Measurements from ENCODE around the gene RNF220. TPM values are rescaled to one million over a fixed set of nuclear protein-coding genes. Genes with fewer than 3 reads are reported as not detected.

The RNF220 gene
- total RNA-seq, 1 experiment from 2014 or later, result 66.6 TPM

GRCh38 chr1:44361478-44361877 is 43.6 kb upstream of the RNF220 start:
- ATAC-seq (peak; percentile 72), DNase-seq (peak; percentile 45)
- TF ChIP-seq EZH2 (IDR thresholded peaks at IDR 0.05; ENCODE audit: low read length, unreplicated experiment), result no peak
- TF ChIP-seq EZH2phosphoT487 (IDR thresholded peaks at IDR 0.05; ENCODE audit: borderline replicate concordance, low read length), result no peak
- TF ChIP-seq CTCF (conservative IDR thresholded peaks at IDR 0.05; ENCODE audit: low read depth, low read length), result peak; percentile 36
- Histone ChIP-seq H3K4me3 (ENCODE audit: low read length) (no peak overlapping the region), H3K9ac (ENCODE audit: low read length) (no peak overlapping the region), H3K4me1 (ENCODE audit: insufficient read depth, low read length) (peaks cover 8% of the 10 kb centered on the region), H3K36me3 (ENCODE audit: low read depth, low read length) (no peaks in the 10 kb centered on the region), H3K27me3 (ENCODE audit: low read length) (no peaks in the 10 kb centered on the region), H3K79me2 (ENCODE audit: low read length) (no peaks in the 10 kb centered on the region), H2AFZ (ENCODE audit: low read length) (no peak overlapping the region), H4K20me1 (ENCODE audit: low read length) (no peaks in the 10 kb centered on the region), H3K4me2 (ENCODE audit: low read length) (no peak overlapping the region), H3K9me3 (ENCODE audit: low read length) (no peaks in the 10 kb centered on the region), H3K9me2 (replicated peaks; ENCODE audit: low read length) (no peaks in the 10 kb centered on the region), H3F3A (ENCODE audit: low read length, unreplicated experiment) (no peaks in the 10 kb centered on the region), H3K27ac (ENCODE audit: low read length) (no peak overlapping the region)
- POLR2A ChIA-PET (ENCODE audit: unreplicated experiment), result interaction anchor here (0.7 to 0.8 kb wide), 2 partner anchors 10 to 15 kb away, joined by 4 to 5 read pairs; no protein-coding TSS in a partner anchor
- BruUV-seq (replicated peaks), result no TSS peak
- intact Hi-C loops (cut with micrococcal nuclease), result no loop called here
- CTCF ChIA-PET, result no interaction called here

- H3F3A ChIP-seq (ENCODE audit: low read length, unreplicated experiment), result no peaks in the 10 kb centered on the region
- 0 out of 2 replicates have a peak, but pooled peaks cover 4% of the 10 kb centered on the region for H3K9me2 ChIP-seq (replicated peaks; ENCODE audit: low read length)
- H3K4me1 ChIP-seq (ENCODE audit: insufficient read depth, low read length), result no peaks in the 10 kb centered on the region
- no TSS peak for BruUV-seq (replicated peaks)
- H2AFZ ChIP-seq (ENCODE audit: low read length), result no peak overlapping the region
- no peak overlapping the region for H3K4me2 ChIP-seq (ENCODE audit: low read length)
- DNase-seq (no peak), ATAC-seq (no peak)
- H3K36me3 ChIP-seq (ENCODE audit: low read depth, low read length), result no peaks in the 10 kb centered on the region
- H3K4me3 ChIP-seq (ENCODE audit: low read length), result no peak overlapping the region
- H3K79me2 ChIP-seq (ENCODE audit: low read length), result no peaks in the 10 kb centered on the region
- ChIA-PET POLR2A (ENCODE audit: unreplicated experiment) (no interaction called here), CTCF (no interaction called here)
- H3K9me3 ChIP-seq (ENCODE audit: low read length), result no peaks in the 10 kb centered on the region
- H3K9ac ChIP-seq (ENCODE audit: low read length), result no peak overlapping the region
- no peak overlapping the region for H3K27ac ChIP-seq (ENCODE audit: low read length)
- no peak for TF ChIP-seq EZH2 (IDR thresholded peaks at IDR 0.05; ENCODE audit: low read length, unreplicated experiment)
- no peak for TF ChIP-seq CTCF (conservative IDR thresholded peaks at IDR 0.05; ENCODE audit: low read depth, low read length)
- no peak for TF ChIP-seq EZH2phosphoT487 (IDR thresholded peaks at IDR 0.05; ENCODE audit: borderline replicate concordance, low read length)
- intact Hi-C loops (cut with micrococcal nuclease), result no loop called here
- H3K27me3 ChIP-seq (ENCODE audit: low read length), result no peaks in the 10 kb centered on the region
- H4K20me1 ChIP-seq (ENCODE audit: low read length), result no peaks in the 10 kb centered on the region
Measured at GRCh38 chr1:44366371-44366975, 38.6 kb upstream of the RNF220 start.

- Histone ChIP-seq H3K36me3 (ENCODE audit: low read depth, low read length) (no peaks in the 10 kb centered on the region), H3F3A (ENCODE audit: low read length, unreplicated experiment) (no peaks in the 10 kb centered on the region), H3K9ac (ENCODE audit: low read length) (no peak overlapping the region), H2AFZ (ENCODE audit: low read length) (no peak overlapping the region), H3K4me1 (ENCODE audit: insufficient read depth, low read length) (no peaks in the 10 kb centered on the region), H3K79me2 (ENCODE audit: low read length) (no peaks in the 10 kb centered on the region), H4K20me1 (ENCODE audit: low read length) (no peaks in the 10 kb centered on the region), H3K9me2 (replicated peaks; ENCODE audit: low read length) (0 out of 2 replicates have a peak, but pooled peaks cover 6% of the 10 kb centered on the region), H3K4me2 (ENCODE audit: low read length) (no peak overlapping the region), H3K4me3 (ENCODE audit: low read length) (no peak overlapping the region), H3K27me3 (ENCODE audit: low read length) (no peaks in the 10 kb centered on the region), H3K27ac (ENCODE audit: low read length) (no peak overlapping the region), H3K9me3 (ENCODE audit: low read length) (no peaks in the 10 kb centered on the region)
- intact Hi-C loops (cut with micrococcal nuclease), result no loop called here
- BruUV-seq (replicated peaks), result no TSS peak
- ATAC-seq (no peak), DNase-seq (no peak)
- CTCF ChIA-PET, result interaction anchor here (0.7 kb wide), 1 partner anchor 149 kb away, joined by 3 read pairs; no protein-coding TSS in a partner anchor
- TF ChIP-seq CTCF (conservative IDR thresholded peaks at IDR 0.05; ENCODE audit: low read depth, low read length) (no peak), EZH2 (IDR thresholded peaks at IDR 0.05; ENCODE audit: low read length, unreplicated experiment) (no peak), EZH2phosphoT487 (IDR thresholded peaks at IDR 0.05; ENCODE audit: borderline replicate concordance, low read length) (no peak)
- POLR2A ChIA-PET (ENCODE audit: unreplicated experiment), result no interaction called here
Measured at GRCh38 chr1:44367944-44368343, 37.1 kb upstream of the RNF220 start.
